GM12878 (cell line): Measurements from ENCODE around the gene RAMACL. TPM values are rescaled to one million over a fixed set of nuclear protein-coding genes. Genes with fewer than 3 reads are reported as not detected.
A peak's percentile ranks its signal among the peaks of the same experiment; 100 is the strongest.

Experiments
- ATAC-seq: fragments of 200-7000 bp; cut with Tn5 transposase; 3 replicates; pipeline ENCODE4 v1.9.1; 2020; ENCODE audit warnings: mild to moderate bottlenecking, moderate library complexity
- BruUV-seq: library from RNA; stranded (reverse); fragments of 400-500 nt; replicated peaks from 2 replicates; lab custom pipeline; 2021; lab: Mats Ljungman, UMichigan
- CTCF ChIA-PET: fragments of 300-600 bp; sonication (Branson Sonifier 250); formaldehyde crosslinking; extraction: SDS; loops from one replicate; lab custom pipeline; 2021; ENCODE audit warnings: inconsistent platforms; lab: Yijun Ruan, JAX
- POLR2A ChIA-PET: fragments of 350-600 bp; formaldehyde crosslinking; extraction: SDS; loops from one replicate; lab custom pipeline; 2021; ENCODE audit warnings: inconsistent platforms; lab: Charles Lee
- RAD21 ChIA-PET: fragments of 300-600 bp; sonication (Branson Sonifier 250); formaldehyde crosslinking; loops from one replicate; lab custom pipeline; 2023; ENCODE audit warnings: antibody characterized with exemption; ENCODE audit not compliant: unreplicated experiment; lab: Charles Lee
- SMC1A ChIA-PET: fragments of 300-600 bp; sonication (Branson Sonifier 250); formaldehyde crosslinking; loops from one replicate; lab custom pipeline; 2023; ENCODE audit not compliant: unreplicated experiment, uncharacterized antibody; lab: Charles Lee
- DNase-seq: peaks from one replicate; pipeline ENCODE4 v3.0.0-alpha.2; 2011; ENCODE audit warnings: low read depth, low spot score
- FAIRE-seq: peaks from 3 replicates; lab custom pipeline; 2011; peaks lifted over from hg19 to GRCh38; lab: Jason Lieb, UNC
- H2AFZ ChIP-seq: 2 replicates; pipeline ENCODE4 v1.6.0; 2011; ENCODE audit warnings: low read depth, low read length, control low read depth; ENCODE audit not compliant: control insufficient read depth
- H3K27ac ChIP-seq: 2 replicates; pipeline ENCODE4 v1.5.1; 2011; ENCODE audit warnings: control low read depth; ENCODE audit not compliant: control insufficient read depth, insufficient read depth
- H3K27me3 ChIP-seq, 2 experiments: replicated peaks in 1 of 2; 2 replicates each; pipeline versions ENCODE4 v1.6.0 to v1.6.1; 2011; ENCODE audit warnings: low read length in 1 of 2; ENCODE audit not compliant: control insufficient read depth in 2 of 2, insufficient read depth in 2 of 2
- H3K36me3 ChIP-seq, 2 experiments: 2 replicates each; pipeline ENCODE4 v1.5.1; 2011; ENCODE audit warnings: low read length in 1 of 2; ENCODE audit not compliant: control insufficient read depth in 2 of 2, insufficient read depth in 2 of 2
- H3K4me1 ChIP-seq: 2 replicates; pipeline ENCODE4 v1.6.1; 2011; ENCODE audit warnings: mild to moderate bottlenecking, low read length, moderate library complexity, mixed read lengths; ENCODE audit not compliant: control insufficient read depth, insufficient read depth
- H3K4me2 ChIP-seq: 2 replicates; pipeline ENCODE4 v1.6.0; 2011; ENCODE audit warnings: control low read depth; ENCODE audit not compliant: control insufficient read depth, insufficient read depth
- H3K4me3 ChIP-seq: fragments of 200-600 bp; sonication (generic); 2 replicates; pipeline ENCODE4 v1.5.1; 2016
- H3K79me2 ChIP-seq: 2 replicates; pipeline ENCODE4 v1.6.0; 2011; ENCODE audit warnings: low read length; ENCODE audit not compliant: control insufficient read depth, insufficient read depth
- H3K9ac ChIP-seq: 2 replicates; pipeline ENCODE4 v1.8.0; 2011; ENCODE audit warnings: low read length, control low read depth, mixed read lengths; ENCODE audit not compliant: control insufficient read depth, insufficient read depth
- H3K9me3 ChIP-seq: replicated peaks from 3 replicates; pipeline ENCODE4 v1.5.1; 2011; ENCODE audit warnings: mild to moderate bottlenecking, low read length; ENCODE audit not compliant: control insufficient read depth, insufficient read depth
- H4K20me1 ChIP-seq: 2 replicates; pipeline ENCODE4 v1.6.0; 2011; ENCODE audit not compliant: control insufficient read depth, insufficient read depth
- BCL11A ChIP-seq: IDR thresholded peaks from 2 replicates; pipeline ENCODE4 v1.6.1; 2011; ENCODE audit warnings: low read depth, low read length
- CHD4 ChIP-seq: fragments of 200-600 bp; sonication (generic); IDR thresholded peaks from 2 replicates; pipeline ENCODE4 v1.6.1; 2016; ENCODE audit warnings: mild to moderate bottlenecking
- CREB1 ChIP-seq: IDR thresholded peaks from 2 replicates; pipeline ENCODE4 v1.6.1; 2012; ENCODE audit warnings: low read depth, mild to moderate bottlenecking, inconsistent platforms
- IKZF1 ChIP-seq: fragments of 450-650 bp; conservative IDR thresholded peaks from 2 replicates; pipeline ENCODE4 v1.6.1; 2017; ENCODE audit warnings: antibody characterized with exemption, mild to moderate bottlenecking
- JUNB ChIP-seq: IDR thresholded peaks from 2 replicates; pipeline ENCODE4 v1.6.1; 2016; ENCODE audit warnings: antibody characterized with exemption, mild to moderate bottlenecking
- KLF5 ChIP-seq: fragments of 450-650 bp; IDR thresholded peaks from 2 replicates; pipeline ENCODE4 v1.6.1; 2014; ENCODE audit warnings: mild to moderate bottlenecking; ENCODE audit not compliant: partially characterized antibody
- LARP7 ChIP-seq: fragments of 450-650 bp; IDR thresholded peaks from 2 replicates; pipeline ENCODE4 v1.6.1; 2017; ENCODE audit warnings: mild to moderate bottlenecking
- MAX ChIP-seq: IDR thresholded peaks from 2 replicates; pipeline ENCODE4 v1.6.1; 2012; ENCODE audit warnings: low read depth, low read length, improper control_type of control experiment
- MEF2B ChIP-seq: fragments of 450-650 bp; IDR thresholded peaks from 2 replicates; pipeline ENCODE4 v1.6.1; 2018; ENCODE audit warnings: mild to moderate bottlenecking, moderate library complexity; ENCODE audit not compliant: partially characterized antibody, poor library complexity, severe bottlenecking
- NFYA ChIP-seq: IDR thresholded peaks from 2 replicates; pipeline ENCODE4 v1.6.1; 2011; ENCODE audit warnings: low read depth, mild to moderate bottlenecking, low read length, improper control_type of control experiment, borderline replicate concordance
- NR2F1 ChIP-seq: fragments of 450-650 bp; conservative IDR thresholded peaks from 2 replicates; pipeline ENCODE4 v1.6.1; 2017; ENCODE audit warnings: mild to moderate bottlenecking
- PAX5 ChIP-seq: IDR thresholded peaks from 2 replicates; pipeline ENCODE4 v1.6.1; 2011; ENCODE audit warnings: low read depth, low read length, borderline replicate concordance
- POLR2A ChIP-seq: IDR thresholded peaks from 2 replicates; pipeline ENCODE4 v1.6.1; 2011; ENCODE audit warnings: low read depth, mild to moderate bottlenecking, low read length
- SPI1 ChIP-seq: IDR thresholded peaks from 2 replicates; pipeline ENCODE4 v1.6.1; 2011; ENCODE audit warnings: low read depth, mild to moderate bottlenecking, low read length, moderate library complexity, borderline replicate concordance; ENCODE audit not compliant: insufficient read depth
- SUPT20H ChIP-seq: IDR thresholded peaks from 2 replicates; pipeline ENCODE4 v1.6.1; 2011; ENCODE audit warnings: low read depth, mild to moderate bottlenecking, low read length, moderate library complexity, borderline replicate concordance; ENCODE audit not compliant: control insufficient read depth
- WGBS: methylation state at CpG from one replicate; pipeline ENCODE4 v1.1.6; 2016; ENCODE audit warnings: low lambda C conversion rate; ENCODE audit not compliant: insufficient replicate concordance, insufficient coverage; ENCODE audit errors: missing lambda C conversion rate; 5-methylcytosine and 5-hydroxymethylcytosine counted together
- in situ Hi-C: fragments of 300-500 bp; cut with MboI; formaldehyde crosslinking; loops from 9 replicates; pipeline ENCODE4 v1.14.3; 2018; ENCODE audit warnings: mixed read lengths
- intact Hi-C: fragments of 100-400 bp; cut with micrococcal nuclease; formaldehyde crosslinking; loops from one replicate; pipeline ENCODE4 v1.14.2; 2022; ENCODE audit not compliant: unreplicated experiment
- polyA plus RNA-seq, 11 experiments: library from polyadenylated mRNA; depleted of rRNA in 4 of 11; unstranded in 6 of 11; stranded (reverse) in 5 of 11; fragments of >200 nt; fragmentation: Nextera tagmentation in 4 of 11; fragmentation: Illumina TruSeq in 1 of 11; extraction: Ambion mirVana in 4 of 11; extraction: Trizol in 1 of 11; gene quantifications; 1 replicate in 1 of 11; 2 replicates in 10 of 11; pipeline versions ENCODE4 v1.2.1 to v1.2.3, GENCODE V29; 2011 to 2016; ENCODE audit warnings: inconsistent platforms in 2 of 11, missing spikeins in 2 of 11, low read depth in 1 of 11
- total RNA-seq, 4 experiments: library from RNA; depleted of rRNA in 3 of 4; stranded (reverse); fragments of >200 nt in 3 of 4; fragmentation: Illumina TruSeq in 1 of 4; extraction: Trizol in 1 of 4; gene quantifications; 2 replicates each; pipeline versions ENCODE4 v1.2.1 to v1.2.3, GENCODE V29; 2013 to 2021
- TF ChIP-seq, protein P1 (sequence below): fragments of 450-650 bp; IDR thresholded peaks from 2 replicates; pipeline ENCODE4 v1.6.1; 2016; ENCODE audit warnings: mild to moderate bottlenecking, moderate library complexity, borderline replicate concordance
- TF ChIP-seq, protein P2 (sequence below): fragments of 450-650 bp; IDR thresholded peaks from 2 replicates; pipeline ENCODE4 v1.6.1; 2018; ENCODE audit warnings: borderline replicate concordance, mild to moderate bottlenecking; ENCODE audit not compliant: partially characterized antibody

Gene RAMACL
- total and polyA plus RNA-seq, 10 of the 15 experiments (the other 5 are each of a cell fraction or from before 2014, with no cell fraction given) = 0.09 to 1.3 (median 0.31) TPM; not detected in 1

- TF ChIP-seq POLR2A (peak; percentile 65), CREB1 (peak; percentile 59), NR2F1 (no peak), PAX5 (0 out of 2 replicates have a peak, but pooled peaks have one; percentile 34), MAX (peak; percentile 55; the same call in 1 of the 2 replicates), JUNB (peak; percentile 62), MEF2B (peak; percentile 72)
- TF ChIP-seq, protein P1, sequence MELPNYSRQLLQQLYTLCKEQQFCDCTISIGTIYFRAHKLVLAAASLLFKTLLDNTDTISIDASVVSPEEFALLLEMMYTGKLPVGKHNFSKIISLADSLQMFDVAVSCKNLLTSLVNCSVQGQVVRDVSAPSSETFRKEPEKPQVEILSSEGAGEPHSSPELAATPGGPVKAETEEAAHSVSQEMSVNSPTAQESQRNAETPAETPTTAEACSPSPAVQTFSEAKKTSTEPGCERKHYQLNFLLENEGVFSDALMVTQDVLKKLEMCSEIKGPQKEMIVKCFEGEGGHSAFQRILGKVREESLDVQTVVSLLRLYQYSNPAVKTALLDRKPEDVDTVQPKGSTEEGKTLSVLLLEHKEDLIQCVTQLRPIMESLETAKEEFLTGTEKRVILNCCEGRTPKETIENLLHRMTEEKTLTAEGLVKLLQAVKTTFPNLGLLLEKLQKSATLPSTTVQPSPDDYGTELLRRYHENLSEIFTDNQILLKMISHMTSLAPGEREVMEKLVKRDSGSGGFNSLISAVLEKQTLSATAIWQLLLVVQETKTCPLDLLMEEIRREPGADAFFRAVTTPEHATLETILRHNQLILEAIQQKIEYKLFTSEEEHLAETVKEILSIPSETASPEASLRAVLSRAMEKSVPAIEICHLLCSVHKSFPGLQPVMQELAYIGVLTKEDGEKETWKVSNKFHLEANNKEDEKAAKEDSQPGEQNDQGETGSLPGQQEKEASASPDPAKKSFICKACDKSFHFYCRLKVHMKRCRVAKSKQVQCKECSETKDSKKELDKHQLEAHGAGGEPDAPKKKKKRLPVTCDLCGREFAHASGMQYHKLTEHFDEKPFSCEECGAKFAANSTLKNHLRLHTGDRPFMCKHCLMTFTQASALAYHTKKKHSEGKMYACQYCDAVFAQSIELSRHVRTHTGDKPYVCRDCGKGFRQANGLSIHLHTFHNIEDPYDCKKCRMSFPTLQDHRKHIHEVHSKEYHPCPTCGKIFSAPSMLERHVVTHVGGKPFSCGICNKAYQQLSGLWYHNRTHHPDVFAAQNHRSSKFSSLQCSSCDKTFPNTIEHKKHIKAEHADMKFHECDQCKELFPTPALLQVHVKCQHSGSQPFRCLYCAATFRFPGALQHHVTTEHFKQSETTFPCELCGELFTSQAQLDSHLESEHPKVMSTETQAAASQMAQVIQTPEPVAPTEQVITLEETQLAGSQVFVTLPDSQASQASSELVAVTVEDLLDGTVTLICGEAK = no peak
These were observed 45.7 kb downstream of the RAMACL start (continued) for GRCh38 chr6:166540631-166541331.

- no peak for ATAC-seq
- H3K79me2 ChIP-seq = no peaks in the 10 kb centered on the region
- H3K9me3 ChIP-seq = no peaks in the 10 kb centered on the region
- no peaks in the 10 kb centered on the region for H4K20me1 ChIP-seq
- no peak overlapping the region for H3K4me3 ChIP-seq
- no peaks in the 10 kb centered on the region; a peak in 1 of 4 replicates for H3K36me3 ChIP-seq
- no peaks in the 10 kb centered on the region for H3K27me3 ChIP-seq
- 50% methylated on average over 4 of the region's 4 CpGs for WGBS
- no peak for DNase-seq
- H3K4me2 ChIP-seq = no peak overlapping the region
- CTCF ChIA-PET = no interaction called here
- in situ Hi-C loops (no loop called here), intact Hi-C loops (no loop called here)
- no TSS peak for BruUV-seq
- SMC1A ChIA-PET = no interaction called here
- no peak overlapping the region for H2AFZ ChIP-seq
- no peak for FAIRE-seq
- POLR2A ChIA-PET = no interaction called here
- H3K9ac ChIP-seq = no peak overlapping the region
- RAD21 ChIA-PET = no interaction called here
- H3K27ac ChIP-seq = no peak overlapping the region
- H3K4me1 ChIP-seq = peaks cover 16% of the 10 kb centered on the region
- TF ChIP-seq CHD4 = no peak
- TF ChIP-seq IKZF1 = no peak
- TF ChIP-seq NFYA = no peak
- no peak for TF ChIP-seq KLF5
- TF ChIP-seq, protein P2, sequence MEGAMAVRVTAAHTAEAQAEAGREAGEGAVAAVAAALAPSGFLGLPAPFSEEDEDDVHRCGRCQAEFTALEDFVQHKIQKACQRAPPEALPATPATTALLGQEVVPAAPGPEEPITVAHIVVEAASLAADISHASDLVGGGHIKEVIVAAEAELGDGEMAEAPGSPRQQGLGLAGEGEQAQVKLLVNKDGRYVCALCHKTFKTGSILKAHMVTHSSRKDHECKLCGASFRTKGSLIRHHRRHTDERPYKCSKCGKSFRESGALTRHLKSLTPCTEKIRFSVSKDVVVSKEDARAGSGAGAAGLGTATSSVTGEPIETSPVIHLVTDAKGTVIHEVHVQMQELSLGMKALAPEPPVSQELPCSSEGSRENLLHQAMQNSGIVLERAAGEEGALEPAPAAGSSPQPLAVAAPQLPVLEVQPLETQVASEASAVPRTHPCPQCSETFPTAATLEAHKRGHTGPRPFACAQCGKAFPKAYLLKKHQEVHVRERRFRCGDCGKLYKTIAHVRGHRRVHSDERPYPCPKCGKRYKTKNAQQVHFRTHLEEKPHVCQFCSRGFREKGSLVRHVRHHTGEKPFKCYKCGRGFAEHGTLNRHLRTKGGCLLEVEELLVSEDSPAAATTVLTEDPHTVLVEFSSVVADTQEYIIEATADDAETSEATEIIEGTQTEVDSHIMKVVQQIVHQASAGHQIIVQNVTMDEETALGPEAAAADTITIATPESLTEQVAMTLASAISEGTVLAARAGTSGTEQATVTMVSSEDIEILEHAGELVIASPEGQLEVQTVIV = no peak
- no peak for TF ChIP-seq BCL11A
- no peak for TF ChIP-seq SUPT20H
- no peak for TF ChIP-seq SPI1
- no peak for TF ChIP-seq LARP7
These were observed 46.9 kb downstream of the RAMACL start for GRCh38 chr6:166539543-166539942.
